Suprapubic skin (tissue), 4 donors: Measurements from ENCODE around the gene MED12L. TPM values are rescaled to one million over a fixed set of nuclear protein-coding genes. Genes with fewer than 3 reads are reported as not detected.
A peak's percentile ranks its signal among the peaks of the same experiment; 100 is the strongest.

Source experiments
- DNase-seq, 2 donors: peaks; one replicate each; pipeline ENCODE4 v3.0.0-alpha.2; 2019; ENCODE audit warnings: low spot score in 2 of 2
- H3K27ac ChIP-seq: fragments of 200-600 bp; sonication (generic); one replicate; pipeline ENCODE4 v1.5.1; 2019
- H3K27me3 ChIP-seq: fragments of 200-600 bp; sonication (generic); one replicate; pipeline ENCODE4 v1.5.1; 2019
- H3K36me3 ChIP-seq: fragments of 200-600 bp; sonication (generic); one replicate; pipeline ENCODE4 v1.5.1; 2019
- H3K4me1 ChIP-seq: fragments of 200-600 bp; sonication (generic); one replicate; pipeline ENCODE4 v1.5.1; 2019
- H3K4me3 ChIP-seq: fragments of 200-600 bp; sonication (generic); one replicate; pipeline ENCODE4 v1.5.1; 2019; ENCODE audit warnings: mild to moderate bottlenecking
- H3K9me3 ChIP-seq: fragments of 200-600 bp; sonication (generic); one replicate; pipeline ENCODE4 v1.5.1; 2019
- EP300 ChIP-seq: sonication (generic); formaldehyde crosslinking; IDR thresholded peaks from one replicate; pipeline ENCODE4 v1.6.1; 2017; ENCODE audit warnings: antibody characterized with exemption
- POLR2A ChIP-seq, 2 donors: fragments of 450-650 bp; IDR thresholded peaks; one replicate each; pipeline ENCODE4 v1.6.1; 2017; ENCODE audit warnings: antibody characterized with exemption in 2 of 2, mild to moderate bottlenecking in 2 of 2, moderate library complexity in 2 of 2
- POLR2AphosphoS5 ChIP-seq, 3 donors: sonication (generic); formaldehyde crosslinking; IDR thresholded peaks; one replicate each; pipeline ENCODE4 v1.6.1; 2017; ENCODE audit warnings: antibody characterized with exemption in 3 of 3
- WGBS: methylation state at CpG from one replicate; pipeline ENCODE4 v1.1.5; 2018; 5-methylcytosine and 5-hydroxymethylcytosine counted together
- total RNA-seq, 4 donors: library from RNA; depleted of rRNA; stranded (reverse); fragments of >200 nt; gene quantifications; one replicate each; pipeline ENCODE4 v1.1.0, GENCODE V29; 2016
- TF ChIP-seq, protein P1 (sequence below), 2 donors: fragments of 200-600 bp in 1 of 2; fragments of 450-650 bp in 1 of 2; sonication (generic) in 1 of 2; IDR thresholded peaks; one replicate each; pipeline ENCODE4 v1.5.1; 2016 to 2019; ENCODE audit warnings: antibody characterized with exemption in 2 of 2, mild to moderate bottlenecking in 1 of 2, moderate library complexity in 1 of 2

The MED12L gene
- total RNA-seq, 4 donors from 2014 or later: 0.08 to 0.80 (median 0.22) TPM

DNA sequence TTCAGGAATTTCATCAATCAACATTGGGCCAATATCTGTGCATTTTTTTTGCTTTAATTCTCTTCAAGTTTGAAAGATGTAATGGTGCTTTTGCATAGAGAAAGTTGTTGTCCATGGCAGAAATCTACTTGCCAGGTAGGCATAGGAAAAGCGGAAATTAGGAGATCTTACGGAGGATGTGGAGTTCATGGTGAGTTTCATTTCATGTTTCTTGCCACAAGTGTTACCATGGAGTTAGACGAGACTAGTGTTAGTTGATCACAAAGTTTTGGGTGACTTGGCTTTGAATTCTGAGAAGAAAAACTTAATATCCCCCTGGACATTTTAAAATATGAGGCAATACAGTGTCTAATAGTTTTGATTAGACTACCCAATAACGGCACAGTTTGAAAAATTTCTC, 244.9 kb downstream of the MED12L start:
- Histone ChIP-seq H3K9me3 (no peaks in the 10 kb centered on the region), H3K27ac (no peak overlapping the region), H3K27me3 (no peaks in the 10 kb centered on the region), H3K4me3 (no peak overlapping the region), H3K36me3 (no peaks in the 10 kb centered on the region), H3K4me1 (peaks cover 14% of the 10 kb centered on the region)
- no peak for DNase-seq
- TF ChIP-seq, protein P1, sequence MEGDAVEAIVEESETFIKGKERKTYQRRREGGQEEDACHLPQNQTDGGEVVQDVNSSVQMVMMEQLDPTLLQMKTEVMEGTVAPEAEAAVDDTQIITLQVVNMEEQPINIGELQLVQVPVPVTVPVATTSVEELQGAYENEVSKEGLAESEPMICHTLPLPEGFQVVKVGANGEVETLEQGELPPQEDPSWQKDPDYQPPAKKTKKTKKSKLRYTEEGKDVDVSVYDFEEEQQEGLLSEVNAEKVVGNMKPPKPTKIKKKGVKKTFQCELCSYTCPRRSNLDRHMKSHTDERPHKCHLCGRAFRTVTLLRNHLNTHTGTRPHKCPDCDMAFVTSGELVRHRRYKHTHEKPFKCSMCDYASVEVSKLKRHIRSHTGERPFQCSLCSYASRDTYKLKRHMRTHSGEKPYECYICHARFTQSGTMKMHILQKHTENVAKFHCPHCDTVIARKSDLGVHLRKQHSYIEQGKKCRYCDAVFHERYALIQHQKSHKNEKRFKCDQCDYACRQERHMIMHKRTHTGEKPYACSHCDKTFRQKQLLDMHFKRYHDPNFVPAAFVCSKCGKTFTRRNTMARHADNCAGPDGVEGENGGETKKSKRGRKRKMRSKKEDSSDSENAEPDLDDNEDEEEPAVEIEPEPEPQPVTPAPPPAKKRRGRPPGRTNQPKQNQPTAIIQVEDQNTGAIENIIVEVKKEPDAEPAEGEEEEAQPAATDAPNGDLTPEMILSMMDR (IDR thresholded peaks at IDR 0.05): no peak
- TF ChIP-seq POLR2AphosphoS5 (IDR thresholded peaks at IDR 0.05): no peak
- no peak for TF ChIP-seq EP300
- no peak for TF ChIP-seq POLR2A (IDR thresholded peaks at IDR 0.05)
- WGBS: 77% methylated on average over 4 of the region's 4 CpGs

DNA sequence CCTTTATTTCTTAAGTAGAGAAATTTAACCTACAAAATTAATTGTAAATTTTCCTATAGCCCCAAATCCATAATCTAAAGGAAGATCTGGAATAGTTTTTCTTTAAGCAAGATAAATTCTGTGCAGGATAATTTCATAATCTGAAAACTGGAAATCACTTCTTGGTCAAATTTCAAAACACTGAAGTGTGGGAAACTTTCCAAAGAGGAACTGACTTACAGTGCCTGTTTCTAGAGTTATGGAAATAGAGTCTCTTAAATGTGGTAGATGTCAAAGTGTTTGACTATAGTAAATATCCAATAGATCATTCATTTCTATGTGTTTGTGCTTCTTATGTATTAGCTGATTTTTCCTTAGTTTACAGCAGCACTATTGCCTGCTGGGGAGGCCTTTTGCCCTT, 245.4 kb downstream of the MED12L start:
- Histone ChIP-seq H3K27me3 (no peaks in the 10 kb centered on the region), H3K9me3 (no peaks in the 10 kb centered on the region), H3K4me1 (peaks cover 14% of the 10 kb centered on the region), H3K27ac (no peak overlapping the region), H3K36me3 (no peaks in the 10 kb centered on the region), H3K4me3 (no peak overlapping the region)
- no peak for TF ChIP-seq EP300
- TF ChIP-seq POLR2AphosphoS5 (IDR thresholded peaks at IDR 0.05): no peak
- DNase-seq: no peak

DNA sequence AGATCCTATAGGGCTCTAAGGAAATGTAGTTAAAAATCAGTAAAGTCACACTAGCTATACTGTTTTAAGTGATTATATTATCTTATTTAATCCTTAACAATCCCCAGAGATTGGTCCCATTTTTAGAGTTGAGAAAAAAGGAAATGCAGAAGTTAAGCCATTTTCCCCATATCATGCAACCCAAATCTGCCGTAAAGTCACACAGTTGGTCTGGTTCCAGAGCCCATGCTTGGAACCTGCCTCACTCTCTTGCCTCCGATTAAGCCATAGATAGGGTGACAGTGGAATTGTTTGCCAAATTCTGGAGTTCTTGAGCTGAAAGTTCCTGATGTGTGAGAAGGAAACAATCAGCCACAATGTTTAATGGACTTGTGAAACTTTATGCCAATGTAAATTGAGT, 246.2 kb downstream of the MED12L start:
- H3K4me1 ChIP-seq: peaks cover 14% of the 10 kb centered on the region
- WGBS: 77% methylated on average over 2 of the region's 2 CpGs
- TF ChIP-seq, protein P1 (IDR thresholded peaks at IDR 0.05): no peak
- TF ChIP-seq EP300 (no peak), POLR2A (IDR thresholded peaks at IDR 0.05) (no peak), POLR2AphosphoS5 (IDR thresholded peaks at IDR 0.05) (no peak)
- no peaks in the 10 kb centered on the region for H3K27me3 ChIP-seq
- no peaks in the 10 kb centered on the region for H3K9me3 ChIP-seq
- DNase-seq: no peak
- no peaks in the 10 kb centered on the region for H3K36me3 ChIP-seq
- no peak overlapping the region for H3K4me3 ChIP-seq
- H3K27ac ChIP-seq: no peak overlapping the region

DNA sequence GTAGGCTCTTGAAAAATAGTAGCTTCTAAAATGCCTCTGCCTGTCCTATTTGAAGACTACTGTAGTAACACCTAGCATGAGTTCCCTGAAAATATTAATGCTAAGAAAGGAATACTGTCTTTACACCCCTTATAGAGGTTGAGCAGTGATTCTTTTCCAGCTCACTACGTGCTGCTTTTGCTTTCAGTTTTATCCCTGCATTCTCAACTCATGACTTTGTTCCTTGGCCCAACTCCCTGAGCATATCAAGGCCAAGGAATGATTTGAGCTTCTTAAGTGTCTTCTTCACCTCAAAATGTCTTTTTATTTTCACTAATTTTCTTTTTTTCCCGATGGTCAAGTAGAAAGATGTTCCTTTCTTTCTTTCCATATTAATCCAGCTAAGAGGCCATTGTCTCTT, 260.4 kb downstream of the MED12L start:
- DNase-seq: no peak
- Histone ChIP-seq H3K27ac (peak overlapping the region; percentile 48), H3K4me3 (no peak overlapping the region), H3K4me1 (peaks cover 6% of the 10 kb centered on the region), H3K36me3 (no peaks in the 10 kb centered on the region), H3K27me3 (no peaks in the 10 kb centered on the region), H3K9me3 (no peaks in the 10 kb centered on the region)
- 39% methylated on average over 2 of the region's 2 CpGs for WGBS
- TF ChIP-seq POLR2AphosphoS5 (IDR thresholded peaks at IDR 0.05) (no peak), EP300 (no peak), POLR2A (IDR thresholded peaks at IDR 0.05) (no peak)
- TF ChIP-seq, protein P1 (IDR thresholded peaks at IDR 0.05): no peak

DNA sequence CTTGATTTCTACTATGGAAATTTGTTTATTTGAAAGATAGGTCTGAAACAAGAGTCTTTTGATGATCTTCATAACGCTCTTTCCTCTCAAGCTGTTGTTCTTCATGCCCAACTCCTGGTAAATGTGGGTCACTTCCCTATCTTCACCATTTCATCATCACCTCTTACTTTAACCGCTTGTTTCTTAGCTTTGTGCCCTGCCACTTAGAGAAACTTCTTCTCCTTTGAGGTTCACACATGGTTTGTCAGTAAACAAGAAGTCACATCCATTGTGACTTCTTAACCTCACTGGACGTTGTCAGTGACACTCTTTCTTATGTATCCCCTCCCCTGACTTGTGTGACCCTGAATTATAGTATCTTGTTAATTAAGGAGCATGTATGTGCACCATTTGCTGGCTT, 260.8 kb downstream of the MED12L start:
- peak overlapping the region; percentile 48 for H3K27ac ChIP-seq
- no peaks in the 10 kb centered on the region for H3K27me3 ChIP-seq
- TF ChIP-seq, protein P1 (IDR thresholded peaks at IDR 0.05): no peak
- TF ChIP-seq POLR2A (IDR thresholded peaks at IDR 0.05): no peak
- TF ChIP-seq POLR2AphosphoS5 (IDR thresholded peaks at IDR 0.05): no peak
- TF ChIP-seq EP300: no peak
- H3K4me1 ChIP-seq: peaks cover 6% of the 10 kb centered on the region
- 58% methylated on average over 3 of the region's 3 CpGs for WGBS
- H3K36me3 ChIP-seq: no peaks in the 10 kb centered on the region
- no peak for DNase-seq
- no peak overlapping the region for H3K4me3 ChIP-seq
- H3K9me3 ChIP-seq: no peaks in the 10 kb centered on the region

DNA sequence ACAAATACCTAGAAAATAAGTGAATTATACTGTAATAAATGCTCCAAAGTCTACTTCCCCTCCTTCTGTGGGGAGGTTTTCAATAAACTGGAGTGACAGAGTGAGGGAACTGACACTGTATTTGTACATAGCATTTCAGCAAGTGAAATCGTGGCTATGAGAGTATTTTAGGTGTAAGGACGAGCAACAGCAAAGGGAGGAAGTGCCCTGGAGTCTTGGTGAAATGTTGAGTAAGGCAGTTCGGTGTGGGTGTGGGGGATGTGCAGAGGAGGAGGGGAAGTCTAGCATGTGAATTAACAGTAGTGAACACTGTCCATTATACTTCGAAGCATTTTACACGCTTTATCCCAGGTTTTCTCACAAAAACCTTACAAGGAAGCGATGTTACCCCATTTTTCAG, 262.0 kb downstream of the MED12L start:
- TF ChIP-seq EP300 (no peak), POLR2A (IDR thresholded peaks at IDR 0.05) (no peak), POLR2AphosphoS5 (IDR thresholded peaks at IDR 0.05) (no peak)
- TF ChIP-seq, protein P1 (IDR thresholded peaks at IDR 0.05): no peak
- no peaks in the 10 kb centered on the region for H3K9me3 ChIP-seq
- no peaks in the 10 kb centered on the region for H3K27me3 ChIP-seq
- WGBS: 84% methylated on average over 6 of the region's 6 CpGs
- H3K36me3 ChIP-seq: no peaks in the 10 kb centered on the region
- H3K4me3 ChIP-seq: no peak overlapping the region
- peaks cover 6% of the 10 kb centered on the region for H3K4me1 ChIP-seq
- DNase-seq: no peak
- no peak overlapping the region for H3K27ac ChIP-seq
